Measurements from ENCODE around the gene ZBTB8OS. TPM values are rescaled to one million over a fixed set of nuclear protein-coding genes. Genes with fewer than 3 reads are reported as not detected.
"Not testable (repeated sequence)": the region's sequence is repeated elsewhere in the genome, so short reads cannot be mapped to it uniquely, and the experiment has no call there.

The ZBTB8OS gene
- total RNA-seq, 4 donors from 2014 or later, result 12.4 to 28.0 (median 18.8) TPM

GRCh38 chr1:32639489-32640075 is 10.8 kb downstream of the ZBTB8OS start:
- intact Hi-C loops (cut with DNase I; ENCODE audit: low total_unique reads), result no loop called here
- 89 to 93% methylated on average over 1 of the region's 1 CpG for WGBS, 2 donors
- DNase-seq (ENCODE audit: low spot score in 2 of 2), result peak in 1 of 2 donors; percentile 20
- H3K4me3 ChIP-seq (ENCODE audit: low read depth, poor library complexity, severe bottlenecking), result no peak overlapping the region
- TF ChIP-seq POLR2A (IDR thresholded peaks at IDR 0.05), result no peak
- no peak for TF ChIP-seq CTCF (IDR thresholded peaks at IDR 0.05)

- no peak overlapping the region for H3K4me3 ChIP-seq (ENCODE audit: low read depth, poor library complexity, severe bottlenecking)
- no peak for TF ChIP-seq CTCF (IDR thresholded peaks at IDR 0.05)
- no peak for TF ChIP-seq POLR2A (IDR thresholded peaks at IDR 0.05)
- no peak for DNase-seq (ENCODE audit: low spot score in 2 of 2)
- intact Hi-C loops (cut with DNase I; ENCODE audit: low total_unique reads), result no loop called here
- WGBS, 2 donors, result 73 to 75% methylated on average over 16 of the region's 16 CpGs
Observed at GRCh38 chr1:32636914-32637645, 13.3 kb downstream of the ZBTB8OS start.

- 93 to 95% methylated on average over 8 of the region's 8 CpGs for WGBS, 2 donors
- no peak for TF ChIP-seq CTCF (IDR thresholded peaks at IDR 0.05)
- no peak for TF ChIP-seq POLR2A (IDR thresholded peaks at IDR 0.05)
- intact Hi-C loops (cut with DNase I; ENCODE audit: low total_unique reads), result no loop called here
- no peak for DNase-seq (ENCODE audit: low spot score in 2 of 2)
- no peak overlapping the region for H3K4me3 ChIP-seq (ENCODE audit: low read depth, poor library complexity, severe bottlenecking)
Observed at GRCh38 chr1:32635508-32636277, 14.7 kb downstream of the ZBTB8OS start.

- intact Hi-C loops (cut with DNase I; ENCODE audit: low total_unique reads), result no loop called here
- H3K4me3 ChIP-seq (ENCODE audit: low read depth, poor library complexity, severe bottlenecking), result no peak overlapping the region
- no peak for TF ChIP-seq POLR2A (IDR thresholded peaks at IDR 0.05)
- DNase-seq (ENCODE audit: low spot score in 2 of 2), result no peak
- WGBS, 2 donors, result 77 to 90% methylated on average over 2 of the region's 2 CpGs
Observed at GRCh38 chr1:32632829-32633228, 17.5 kb downstream of the ZBTB8OS start.

- DNase-seq (ENCODE audit: low spot score in 2 of 2), result peak in 1 of 2 donors; percentile 39
- 90 to 95% methylated on average over 4 of the region's 4 CpGs for WGBS, 2 donors
- intact Hi-C loops (cut with DNase I; ENCODE audit: low total_unique reads); H3K4me3 ChIP-seq (ENCODE audit: low read depth, poor library complexity, severe bottlenecking): not testable (repeated sequence)
Observed at GRCh38 chr1:32630173-32630572, 20.2 kb downstream of the ZBTB8OS start.

- intact Hi-C loops (cut with DNase I; ENCODE audit: low total_unique reads), result no loop called here
- TF ChIP-seq POLR2A (IDR thresholded peaks at IDR 0.05) (no peak), CTCF (IDR thresholded peaks at IDR 0.05) (no peak)
- WGBS, 2 donors, result 77 to 83% methylated on average over 11 of the region's 11 CpGs
- peak in 1 of 2 donors; percentile 37 for DNase-seq (ENCODE audit: low spot score in 2 of 2)
- H3K4me3 ChIP-seq (ENCODE audit: low read depth, poor library complexity, severe bottlenecking), result no peak overlapping the region
Observed at GRCh38 chr1:32627596-32628162, 22.7 kb downstream of the ZBTB8OS start.

Measured in lower leg skin (tissue), 4 donors.